NCI-H1436 treated with DMSO at 0.1 percent for 48 hours (cell line): ENCODE results near the gene QKI.
A peak's percentile ranks its signal among the peaks of the same experiment; 100 is the strongest.

Experiments used
- DNase-seq: peaks from one replicate; lab custom pipeline; 2025; lab: John Stamatoyannopoulos, UW

Gene QKI

GRCh38 chr6:163489584-163489983 is 75.1 kb downstream of the QKI start:
- no peak for DNase-seq

- no peak for DNase-seq
These were observed 76.5 kb downstream of the QKI start for GRCh38 chr6:163490826-163491577.

GRCh38 chr6:163491737-163492300 is 77.3 kb downstream of the QKI start:
- no peak for DNase-seq

- no peak for DNase-seq
These were observed 79.8 kb downstream of the QKI start for GRCh38 chr6:163494279-163494727.

- DNase-seq = no peak
These were observed 81.7 kb downstream of the QKI start for GRCh38 chr6:163496205-163496604.

GRCh38 chr6:163500105-163500504 is 85.6 kb downstream of the QKI start:
- DNase-seq = no peak

GRCh38 chr6:163501026-163501425 is 86.5 kb downstream of the QKI start:
- no peak for DNase-seq

- peak; percentile 96 for DNase-seq
These were observed 86.9 kb downstream of the QKI start for GRCh38 chr6:163501439-163501838.

- no peak for DNase-seq
These were observed 90.6 kb downstream of the QKI start for GRCh38 chr6:163504984-163505640.

GRCh38 chr6:163507965-163508364 is 93.4 kb downstream of the QKI start:
- DNase-seq = no peak

- no peak for DNase-seq
These were observed 98.5 kb downstream of the QKI start for GRCh38 chr6:163513003-163513402.

- DNase-seq = no peak
These were observed 99.2 kb downstream of the QKI start for GRCh38 chr6:163513570-163514166.

- no peak for DNase-seq
These were observed 102.4 kb downstream of the QKI start for GRCh38 chr6:163516908-163517307.

- no peak for DNase-seq
These were observed 106.4 kb downstream of the QKI start for GRCh38 chr6:163520956-163521355.

GRCh38 chr6:163522033-163522432 is 107.5 kb downstream of the QKI start:
- no peak for DNase-seq

- no peak for DNase-seq
These were observed 111.4 kb downstream of the QKI start for GRCh38 chr6:163525926-163526325.

- no peak for DNase-seq
These were observed 111.8 kb downstream of the QKI start for GRCh38 chr6:163526346-163526745.

GRCh38 chr6:163527291-163527690 is 112.8 kb downstream of the QKI start:
- DNase-seq = no peak

- DNase-seq = no peak
These were observed 115.1 kb downstream of the QKI start for GRCh38 chr6:163529605-163530004.

- DNase-seq = no peak
These were observed 115.9 kb downstream of the QKI start for GRCh38 chr6:163530406-163530805.

GRCh38 chr6:163531122-163531521 is 116.6 kb downstream of the QKI start:
- DNase-seq = no peak

- DNase-seq = no peak
These were observed 118.1 kb downstream of the QKI start for GRCh38 chr6:163532526-163533078.

- no peak for DNase-seq
These were observed 118.9 kb downstream of the QKI start for GRCh38 chr6:163533443-163533842.
